Mononuclear cell (primary cell): ENCODE measurements around the gene KMT2E. TPM values are rescaled to one million over a fixed set of nuclear protein-coding genes. Genes with fewer than 3 reads are reported as not detected.

Experiments
- H3K27me3 ChIP-seq: 2 replicates; pipeline ENCODE4 v1.6.0; 2011; ENCODE audit warnings: low read length, control low read depth; ENCODE audit not compliant: insufficient read depth
- H3K4me1 ChIP-seq: 2 replicates; pipeline ENCODE4 v1.5.1; 2011; ENCODE audit warnings: mild to moderate bottlenecking, low read length, control low read depth; ENCODE audit not compliant: insufficient read depth
- H3K4me3 ChIP-seq: 2 replicates; pipeline ENCODE4 v1.5.1; 2011; ENCODE audit warnings: mild to moderate bottlenecking, low read length, moderate library complexity
- H3K9me3 ChIP-seq: 2 replicates; pipeline ENCODE4 v1.5.1; 2011; ENCODE audit warnings: low read depth, mild to moderate bottlenecking, control low read depth, low read length
- total RNA-seq: library from RNA; depleted of rRNA; stranded (reverse); fragments of >200 nt; gene quantifications from one replicate; pipeline ENCODE4 v1.2.3, GENCODE V29; 2012

KMT2E gene
- total RNA-seq, 1 donor: 497 TPM

GRCh38 chr7:105011141-105011830 lies 2.7 kb upstream of the KMT2E start:
- Histone ChIP-seq H3K9me3 (no peaks in the 10 kb centered on the region), H3K4me1 (peaks cover 43% of the 10 kb centered on the region), H3K27me3 (no peaks in the 10 kb centered on the region), H3K4me3 (peak overlapping the region; percentile 99)

GRCh38 chr7:105011831-105012502 lies 2.0 kb upstream of the KMT2E start:
- Histone ChIP-seq H3K9me3 (no peaks in the 10 kb centered on the region), H3K27me3 (no peaks in the 10 kb centered on the region), H3K4me1 (peaks cover 44% of the 10 kb centered on the region), H3K4me3 (peak overlapping the region; percentile 99)

- Histone ChIP-seq H3K27me3 (no peaks in the 10 kb centered on the region), H3K9me3 (no peaks in the 10 kb centered on the region), H3K4me1 (peaks cover 42% of the 10 kb centered on the region), H3K4me3 (peak overlapping the region; percentile 99)
Measured at GRCh38 chr7:105012503-105013220, 1.3 kb upstream of the KMT2E start.

GRCh38 chr7:105013221-105013815 lies 687 bp upstream of the KMT2E start:
- Histone ChIP-seq H3K4me3 (peak overlapping the region; percentile 99), H3K27me3 (no peaks in the 10 kb centered on the region), H3K4me1 (peaks cover 39% of the 10 kb centered on the region), H3K9me3 (no peaks in the 10 kb centered on the region)

GRCh38 chr7:105014693-105015389 lies 836 bp downstream of the KMT2E start:
- H3K9me3 ChIP-seq: no peaks in the 10 kb centered on the region
- H3K27me3 ChIP-seq: no peaks in the 10 kb centered on the region

GRCh38 chr7:105015390-105015965 lies 1.5 kb downstream of the KMT2E start:
- Histone ChIP-seq H3K4me3 (peak overlapping the region; percentile 99), H3K9me3 (no peaks in the 10 kb centered on the region), H3K27me3 (no peaks in the 10 kb centered on the region), H3K4me1 (peaks cover 30% of the 10 kb centered on the region)

More at GRCh38 chr7:105014693-105015389, 836 bp downstream of the KMT2E start:
- H3K4me3 ChIP-seq: peak overlapping the region; percentile 99
- H3K4me1 ChIP-seq: peaks cover 30% of the 10 kb centered on the region

- Histone ChIP-seq H3K27me3 (no peaks in the 10 kb centered on the region), H3K4me1 (peaks cover 30% of the 10 kb centered on the region), H3K9me3 (no peaks in the 10 kb centered on the region), H3K4me3 (peak overlapping the region; percentile 99)
Measured at GRCh38 chr7:105016068-105016708, 2.2 kb downstream of the KMT2E start.

GRCh38 chr7:105016709-105017656 lies 3.0 kb downstream of the KMT2E start:
- Histone ChIP-seq H3K27me3 (no peaks in the 10 kb centered on the region), H3K4me3 (peak overlapping the region; percentile 99), H3K4me1 (peaks cover 38% of the 10 kb centered on the region), H3K9me3 (no peaks in the 10 kb centered on the region)

- H3K4me1 ChIP-seq: peaks cover 41% of the 10 kb centered on the region
- H3K4me3 ChIP-seq: peak overlapping the region; percentile 17
- no peaks in the 10 kb centered on the region for H3K9me3 ChIP-seq
- no peaks in the 10 kb centered on the region for H3K27me3 ChIP-seq
Measured at GRCh38 chr7:105017657-105018365, 3.8 kb downstream of the KMT2E start.

- Histone ChIP-seq H3K4me1 (peaks cover 50% of the 10 kb centered on the region), H3K4me3 (no peak overlapping the region), H3K9me3 (no peaks in the 10 kb centered on the region), H3K27me3 (no peaks in the 10 kb centered on the region)
Measured at GRCh38 chr7:105019269-105019668, 5.3 kb downstream of the KMT2E start.

GRCh38 chr7:105020926-105021325 lies 6.9 kb downstream of the KMT2E start:
- Histone ChIP-seq H3K9me3 (no peaks in the 10 kb centered on the region), H3K4me3 (no peak overlapping the region), H3K27me3 (no peaks in the 10 kb centered on the region), H3K4me1 (peaks cover 58% of the 10 kb centered on the region)

GRCh38 chr7:105021352-105021751 lies 7.3 kb downstream of the KMT2E start:
- H3K4me3 ChIP-seq: no peak overlapping the region
- peaks cover 61% of the 10 kb centered on the region for H3K4me1 ChIP-seq
- no peaks in the 10 kb centered on the region for H3K9me3 ChIP-seq
- H3K27me3 ChIP-seq: no peaks in the 10 kb centered on the region

- Histone ChIP-seq H3K9me3 (no peaks in the 10 kb centered on the region), H3K27me3 (no peaks in the 10 kb centered on the region), H3K4me3 (no peak overlapping the region), H3K4me1 (peaks cover 59% of the 10 kb centered on the region)
Measured at GRCh38 chr7:105021967-105022366, 8.0 kb downstream of the KMT2E start.
